GM23338 (cell line): ENCODE results near the gene FAM168B. TPM values are rescaled to one million over a fixed set of nuclear protein-coding genes. Genes with fewer than 3 reads are reported as not detected.

Experiments
- ATAC-seq: fragments of 200-7000 bp; cut with Tn5 transposase; 3 replicates; pipeline ENCODE4 v1.9.1; 2020
- DNase-seq: peaks from one replicate; pipeline ENCODE4 v3.0.0-alpha.2; 2015; ENCODE audit warnings: low spot score
- H2AFZ ChIP-seq: fragments of 200-600 bp; sonication (generic); 2 replicates; pipeline ENCODE4 v1.8.0; 2016; ENCODE audit warnings: antibody characterized with exemption, mild to moderate bottlenecking, moderate library complexity
- H3F3A ChIP-seq: fragments of 200-600 bp; sonication (generic); replicated peaks from 2 replicates; pipeline ENCODE4 v1.8.0; 2017; ENCODE audit warnings: antibody characterized with exemption, mixed run types, low read depth
- H3K27ac ChIP-seq: fragments of 200-600 bp; sonication (generic); 2 replicates; pipeline ENCODE4 v1.6.1; 2016; ENCODE audit warnings: low read depth
- H3K27me3 ChIP-seq: fragments of 200-600 bp; sonication (generic); 2 replicates; pipeline ENCODE4 v1.8.0; 2016; ENCODE audit warnings: mild to moderate bottlenecking, mixed run types, moderate library complexity; ENCODE audit not compliant: insufficient read depth
- H3K36me3 ChIP-seq: fragments of 200-600 bp; sonication (generic); 2 replicates; pipeline ENCODE4 v1.8.0; 2016; ENCODE audit warnings: mild to moderate bottlenecking; ENCODE audit not compliant: insufficient read depth
- H3K4me1 ChIP-seq: fragments of 200-600 bp; sonication (generic); 2 replicates; pipeline ENCODE4 v1.8.0; 2016; ENCODE audit warnings: mild to moderate bottlenecking, moderate library complexity; ENCODE audit not compliant: insufficient read depth
- H3K4me2 ChIP-seq: fragments of 200-600 bp; sonication (generic); 2 replicates; pipeline ENCODE4 v1.7.1; 2017; ENCODE audit warnings: mixed run types
- H3K4me3 ChIP-seq: fragments of 200-600 bp; sonication (generic); 2 replicates; pipeline ENCODE4 v1.6.1; 2016; ENCODE audit warnings: mixed run types
- H3K79me2 ChIP-seq: fragments of 200-600 bp; sonication (generic); replicated peaks from 2 replicates; pipeline ENCODE4 v1.8.0; 2017; ENCODE audit warnings: mild to moderate bottlenecking; ENCODE audit not compliant: insufficient read depth
- H3K9me2 ChIP-seq: fragments of 200-600 bp; sonication (generic); 2 replicates; pipeline ENCODE4 v1.8.0; 2017; ENCODE audit not compliant: insufficient read depth
- H4K20me1 ChIP-seq: fragments of 200-600 bp; sonication (generic); replicated peaks from 2 replicates; pipeline ENCODE4 v1.8.0; 2017; ENCODE audit warnings: mild to moderate bottlenecking; ENCODE audit not compliant: insufficient read depth
- H3K27ac Mint-ChIP-seq: 2 replicates; pipeline ENCODE4 v1.8.0; 2020; ENCODE audit warnings: inconsistent platforms, mild to moderate bottlenecking, moderate library complexity, mixed read lengths
- H3K27me3 Mint-ChIP-seq: 3 replicates; pipeline ENCODE4 v1.8.0; 2022; ENCODE audit warnings: low read depth, mild to moderate bottlenecking, moderate library complexity, mixed read lengths, inconsistent platforms; ENCODE audit not compliant: insufficient read depth, poor library complexity
- H3K36me3 Mint-ChIP-seq: 3 replicates; pipeline ENCODE4 v1.8.0; 2021; ENCODE audit warnings: low read depth, mild to moderate bottlenecking, inconsistent platforms, moderate library complexity, mixed read lengths
- H3K4me1 Mint-ChIP-seq: 3 replicates; pipeline ENCODE4 v1.8.0; 2020; ENCODE audit warnings: mild to moderate bottlenecking, inconsistent platforms, mixed read lengths
- H3K4me3 Mint-ChIP-seq: 3 replicates; pipeline ENCODE4 v1.8.0; 2021; ENCODE audit warnings: moderate library complexity, mild to moderate bottlenecking, inconsistent platforms, mixed read lengths
- H3K9me3 Mint-ChIP-seq: 3 replicates; pipeline ENCODE4 v1.8.0; 2020; ENCODE audit warnings: moderate library complexity, mild to moderate bottlenecking, inconsistent platforms, mixed read lengths
- CREB1 ChIP-seq: fragments of 250-450 bp; sonication (Bioruptor Pico); IDR thresholded peaks from 2 replicates; pipeline ENCODE4 v1.5.0; 2020; ENCODE audit warnings: low read depth, mild to moderate bottlenecking, moderate library complexity
- CTCF ChIP-seq, 2 experiments: fragments of 200-600 bp in 1 of 2; sonication (generic) in 1 of 2; conservative IDR thresholded peaks; 2 replicates each; pipeline versions ENCODE4 v1.5.1 to v1.6.1; 2016 to 2017; ENCODE audit warnings: antibody characterized with exemption in 2 of 2, low read depth in 2 of 2, mild to moderate bottlenecking in 2 of 2, moderate library complexity in 1 of 2
- ETS1 ChIP-seq: IDR thresholded peaks from 2 replicates; pipeline ENCODE4 v1.6.1; 2016; ENCODE audit warnings: antibody characterized with exemption
- EZH2 ChIP-seq: fragments of 200-600 bp; sonication (generic); IDR thresholded peaks from one replicate; pipeline ENCODE4 v1.8.0; 2017; ENCODE audit warnings: antibody characterized with exemption, mild to moderate bottlenecking, low read depth; ENCODE audit not compliant: unreplicated experiment
- EZH2phosphoT487 ChIP-seq: fragments of 200-600 bp; sonication (generic); IDR thresholded peaks from one replicate; pipeline ENCODE4 v1.8.1; 2018; ENCODE audit warnings: antibody characterized with exemption; ENCODE audit not compliant: unreplicated experiment
- JUNB ChIP-seq: IDR thresholded peaks from one replicate; pipeline ENCODE4 v1.6.1; 2016; ENCODE audit warnings: antibody characterized with exemption; ENCODE audit not compliant: unreplicated experiment
- NANOG ChIP-seq: IDR thresholded peaks from 2 replicates; pipeline ENCODE4 v1.6.1; 2016; ENCODE audit warnings: antibody characterized with exemption, borderline replicate concordance
- POLR2AphosphoS5 ChIP-seq: IDR thresholded peaks from 2 replicates; pipeline ENCODE4 v1.6.1; 2016; ENCODE audit warnings: antibody characterized with exemption, low read depth
- REST ChIP-seq: IDR thresholded peaks from one replicate; pipeline ENCODE4 v1.6.1; 2018; ENCODE audit warnings: antibody characterized with exemption; ENCODE audit not compliant: unreplicated experiment
- STAT1 ChIP-seq: IDR thresholded peaks from one replicate; pipeline ENCODE4 v1.6.1; 2016; ENCODE audit warnings: antibody characterized with exemption; ENCODE audit not compliant: unreplicated experiment
- ZNF114 ChIP-seq: fragments of 250-450 bp; sonication (Bioruptor Pico); IDR thresholded peaks from 2 replicates; pipeline ENCODE4 v1.5.0; 2020; ENCODE audit warnings: mild to moderate bottlenecking, moderate library complexity
- ZNF331 ChIP-seq: fragments of 250-450 bp; sonication (Bioruptor Pico); IDR thresholded peaks from 2 replicates; pipeline ENCODE4 v1.5.0; 2020; ENCODE audit warnings: low read depth, mild to moderate bottlenecking, moderate library complexity
- ZNF462 ChIP-seq: fragments of 250-450 bp; sonication (Bioruptor Pico); IDR thresholded peaks from 2 replicates; pipeline ENCODE4 v1.5.0; 2020; ENCODE audit warnings: mild to moderate bottlenecking, moderate library complexity
- polyA plus RNA-seq: library from polyadenylated mRNA; unstranded; fragments of >200 nt; fragmentation: Nextera tagmentation; extraction: Ambion mirVana; gene quantifications from 2 replicates; pipeline ENCODE4 v1.2.1, GENCODE V29; 2016
- total RNA-seq: library from RNA; depleted of rRNA; stranded (reverse); fragments of >200 nt; shearing (Covaris generic); gene quantifications from 2 replicates; pipeline ENCODE4 v1.2.3, GENCODE V29; 2014

FAM168B gene
- total and polyA plus RNA-seq, 2 experiments from 2014 or later, result 18.8 to 76.8 TPM

- Mint-ChIP-seq H3K4me3 (no peak overlapping the region), H3K27ac (no peak overlapping the region), H3K9me3 (no peaks in the 10 kb centered on the region), H3K27me3 (peaks cover 2% of the 10 kb centered on the region), H3K36me3 (no peaks in the 10 kb centered on the region), H3K4me1 (peaks cover 6% of the 10 kb centered on the region; the same call in 2 of the 3 replicates)
- TF ChIP-seq ETS1 (no peak), REST (no peak), ZNF114 (CRISPR knock-in tag) (no peak), STAT1 (no peak), ZNF331 (CRISPR knock-in tag) (no peak), EZH2 (no peak), POLR2AphosphoS5 (no peak), NANOG (no peak), CTCF (conservative IDR thresholded peaks at IDR 0.05; ENCODE audit: low read depth in 2 of 2) (no peak), CREB1 (no peak), ZNF462 (CRISPR knock-in tag) (no peak), EZH2phosphoT487 (no peak), JUNB (no peak)
- H3K4me2 ChIP-seq, result no peak overlapping the region
- ATAC-seq (no peak), DNase-seq (no peak)
- H3K4me3 ChIP-seq, result no peak overlapping the region
- H3K9me2 ChIP-seq, result no peaks in the 10 kb centered on the region
- H3K79me2 ChIP-seq, result no peaks in the 10 kb centered on the region
- H3K27me3 ChIP-seq, result no peaks in the 10 kb centered on the region
- no peaks in the 10 kb centered on the region for H3F3A ChIP-seq
- no peaks in the 10 kb centered on the region for H3K36me3 ChIP-seq
- H4K20me1 ChIP-seq, result no peaks in the 10 kb centered on the region
- no peak overlapping the region for H2AFZ ChIP-seq
- no peak overlapping the region for H3K27ac ChIP-seq
- H3K4me1 ChIP-seq, result no peaks in the 10 kb centered on the region; the same call in 1 of the 2 replicates
Measured at GRCh38 chr2:131004446-131005209, 88.6 kb downstream of the FAM168B start.
